Brain microvascular endothelial cell (primary cell): Measurements from ENCODE around the gene NDRG2.

ENCODE experiments used
- DNase-seq: peaks from one replicate; pipeline ENCODE4 v3.0.0-alpha.2; 2020
- H3K27ac ChIP-seq: fragments of 250-450 bp; sonication (Bioruptor Pico); 2 replicates; pipeline ENCODE4 v1.5.1; 2020; ENCODE audit warnings: mild to moderate bottlenecking, moderate library complexity
- H3K27me3 ChIP-seq: fragments of 250-450 bp; sonication (Bioruptor Pico); replicated peaks from 2 replicates; pipeline ENCODE4 v1.5.1; 2020; ENCODE audit warnings: mild to moderate bottlenecking
- H3K36me3 ChIP-seq: fragments of 250-450 bp; sonication (Bioruptor Pico); replicated peaks from 2 replicates; pipeline ENCODE4 v1.5.1; 2020; ENCODE audit warnings: mild to moderate bottlenecking
- H3K4me3 ChIP-seq: 2 replicates; pipeline ENCODE4 v1.5.1; 2011; ENCODE audit warnings: low read depth, mild to moderate bottlenecking, control low read depth, low read length, moderate library complexity
- CTCF ChIP-seq: IDR thresholded peaks from 2 replicates; pipeline ENCODE4 v1.5.1; 2011; ENCODE audit warnings: low read depth, mild to moderate bottlenecking, moderate library complexity, low read length, control low read depth, inconsistent platforms; ENCODE audit errors: missing control alignments
- in situ Hi-C: cut with HindIII; loops from 2 replicates; pipeline ENCODE4 v1.10.0; 2017; ENCODE audit warnings: low sequenced_read_pairs, low pct_ligation_motif_present

NDRG2 gene

GRCh38 chr14:20970983-20971704 lies 53.7 kb downstream of the NDRG2 start:
- TF ChIP-seq CTCF: peak; percentile 99
- peak; percentile 70 for DNase-seq
- Histone ChIP-seq H3K4me3 (peak overlapping the region; percentile 68), H3K36me3 (no peaks in the 10 kb centered on the region), H3K27me3 (no peaks in the 10 kb centered on the region), H3K27ac (no peak overlapping the region)
- in situ Hi-C loops: no loop called here

- Histone ChIP-seq H3K4me3 (peak overlapping the region; percentile 68), H3K27me3 (no peaks in the 10 kb centered on the region), H3K27ac (no peak overlapping the region), H3K36me3 (no peaks in the 10 kb centered on the region)
- in situ Hi-C loops: no loop called here
- no peak for TF ChIP-seq CTCF
- no peak for DNase-seq
Measured at GRCh38 chr14:20970647-20970982, 54.2 kb downstream of the NDRG2 start.

GRCh38 chr14:20969336-20969735 lies 55.5 kb downstream of the NDRG2 start:
- H3K27me3 ChIP-seq: no peaks in the 10 kb centered on the region
- in situ Hi-C loops: no loop called here

More at GRCh38 chr14:20969336-20969735, 55.5 kb downstream of the NDRG2 start:
- H3K27ac ChIP-seq: no peak overlapping the region
- H3K4me3 ChIP-seq: no peak overlapping the region
- no peaks in the 10 kb centered on the region for H3K36me3 ChIP-seq
- TF ChIP-seq CTCF: no peak
- no peak for DNase-seq
